Nephron progenitor cell (in vitro differentiated cells): Measurements from ENCODE around the gene GFM1.

Experiments used
- DNase-seq: peaks from one replicate; pipeline ENCODE4 v3.0.0; 2021
- H3K27ac Mint-ChIP-seq: 2 replicates; pipeline ENCODE4 v1.8.0; 2021; ENCODE audit warnings: mild to moderate bottlenecking, moderate library complexity, mixed read lengths
- H3K27me3 Mint-ChIP-seq: 2 replicates; pipeline ENCODE4 v1.8.0; 2021; ENCODE audit warnings: mild to moderate bottlenecking, low read depth, mixed read lengths; ENCODE audit not compliant: poor library complexity
- H3K36me3 Mint-ChIP-seq: 2 replicates; pipeline ENCODE4 v1.8.0; 2021; ENCODE audit warnings: low read depth, mixed read lengths
- H3K4me1 Mint-ChIP-seq: 2 replicates; pipeline ENCODE4 v1.8.0; 2021; ENCODE audit warnings: mixed read lengths
- H3K4me3 Mint-ChIP-seq: 2 replicates; pipeline ENCODE4 v1.8.0; 2021; ENCODE audit warnings: mild to moderate bottlenecking, moderate library complexity, mixed read lengths
- H3K9me3 Mint-ChIP-seq: 2 replicates; pipeline ENCODE4 v1.8.0; 2021; ENCODE audit warnings: mild to moderate bottlenecking, moderate library complexity, mixed read lengths
- CTCF ChIP-seq: fragments of 200-600 bp; sonication (generic); IDR thresholded peaks from 2 replicates; pipeline ENCODE4 v1.5.0; 2021; ENCODE audit warnings: antibody characterized with exemption

Gene GFM1

GRCh38 chr3:158711886-158712285 is 67.6 kb downstream of the GFM1 start:
- Mint-ChIP-seq H3K4me3 (no peak overlapping the region), H3K27me3 (no peaks in the 10 kb centered on the region)

GRCh38 chr3:158712443-158712842 is 68.1 kb downstream of the GFM1 start:
- Mint-ChIP-seq H3K27ac (no peak overlapping the region), H3K9me3 (no peaks in the 10 kb centered on the region), H3K36me3 (peaks cover 33% of the 10 kb centered on the region), H3K4me1 (peaks cover 20% of the 10 kb centered on the region), H3K4me3 (no peak overlapping the region), H3K27me3 (no peaks in the 10 kb centered on the region)
- DNase-seq = no peak
- TF ChIP-seq CTCF = no peak

More at GRCh38 chr3:158711886-158712285, 67.6 kb downstream of the GFM1 start:
- no peak for TF ChIP-seq CTCF
- no peaks in the 10 kb centered on the region for H3K9me3 Mint-ChIP-seq
- peaks cover 33% of the 10 kb centered on the region for H3K36me3 Mint-ChIP-seq
- H3K27ac Mint-ChIP-seq = no peak overlapping the region
- peaks cover 16% of the 10 kb centered on the region for H3K4me1 Mint-ChIP-seq
- no peak for DNase-seq

- H3K4me1 Mint-ChIP-seq = peaks cover 21% of the 10 kb centered on the region
- H3K27me3 Mint-ChIP-seq = no peaks in the 10 kb centered on the region
- no peak overlapping the region for H3K4me3 Mint-ChIP-seq
- no peaks in the 10 kb centered on the region for H3K9me3 Mint-ChIP-seq
- no peak for TF ChIP-seq CTCF
- peaks cover 30% of the 10 kb centered on the region for H3K36me3 Mint-ChIP-seq
- no peak overlapping the region for H3K27ac Mint-ChIP-seq
- no peak for DNase-seq
Measured at GRCh38 chr3:158713094-158713499, 68.8 kb downstream of the GFM1 start.

- Mint-ChIP-seq H3K4me3 (no peak overlapping the region), H3K9me3 (no peaks in the 10 kb centered on the region), H3K4me1 (peaks cover 12% of the 10 kb centered on the region), H3K27me3 (no peaks in the 10 kb centered on the region), H3K27ac (peak overlapping the region; percentile 5), H3K36me3 (peaks cover 12% of the 10 kb centered on the region)
- TF ChIP-seq CTCF = no peak
- DNase-seq = no peak
Measured at GRCh38 chr3:158717576-158717975, 73.2 kb downstream of the GFM1 start.

- Mint-ChIP-seq H3K4me1 (peaks cover 18% of the 10 kb centered on the region), H3K9me3 (no peaks in the 10 kb centered on the region), H3K4me3 (no peak overlapping the region), H3K36me3 (peaks cover 17% of the 10 kb centered on the region), H3K27me3 (no peaks in the 10 kb centered on the region), H3K27ac (no peak overlapping the region)
- TF ChIP-seq CTCF = no peak
- DNase-seq = no peak
Measured at GRCh38 chr3:158718490-158719170, 74.3 kb downstream of the GFM1 start.

GRCh38 chr3:158722108-158722507 is 77.8 kb downstream of the GFM1 start:
- peaks cover 17% of the 10 kb centered on the region for H3K36me3 Mint-ChIP-seq
- peaks cover 14% of the 10 kb centered on the region for H3K4me1 Mint-ChIP-seq
- no peak for TF ChIP-seq CTCF
- H3K9me3 Mint-ChIP-seq = no peaks in the 10 kb centered on the region
- DNase-seq = no peak
- H3K4me3 Mint-ChIP-seq = no peak overlapping the region
- no peaks in the 10 kb centered on the region for H3K27me3 Mint-ChIP-seq
- no peak overlapping the region for H3K27ac Mint-ChIP-seq
